Measurements from ENCODE around the gene ANKRD55.

- TF ChIP-seq, protein P1, sequence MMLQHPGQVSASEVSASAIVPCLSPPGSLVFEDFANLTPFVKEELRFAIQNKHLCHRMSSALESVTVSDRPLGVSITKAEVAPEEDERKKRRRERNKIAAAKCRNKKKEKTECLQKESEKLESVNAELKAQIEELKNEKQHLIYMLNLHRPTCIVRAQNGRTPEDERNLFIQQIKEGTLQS (IDR thresholded peaks at IDR 0.05): no peak
- TF ChIP-seq, protein P2, sequence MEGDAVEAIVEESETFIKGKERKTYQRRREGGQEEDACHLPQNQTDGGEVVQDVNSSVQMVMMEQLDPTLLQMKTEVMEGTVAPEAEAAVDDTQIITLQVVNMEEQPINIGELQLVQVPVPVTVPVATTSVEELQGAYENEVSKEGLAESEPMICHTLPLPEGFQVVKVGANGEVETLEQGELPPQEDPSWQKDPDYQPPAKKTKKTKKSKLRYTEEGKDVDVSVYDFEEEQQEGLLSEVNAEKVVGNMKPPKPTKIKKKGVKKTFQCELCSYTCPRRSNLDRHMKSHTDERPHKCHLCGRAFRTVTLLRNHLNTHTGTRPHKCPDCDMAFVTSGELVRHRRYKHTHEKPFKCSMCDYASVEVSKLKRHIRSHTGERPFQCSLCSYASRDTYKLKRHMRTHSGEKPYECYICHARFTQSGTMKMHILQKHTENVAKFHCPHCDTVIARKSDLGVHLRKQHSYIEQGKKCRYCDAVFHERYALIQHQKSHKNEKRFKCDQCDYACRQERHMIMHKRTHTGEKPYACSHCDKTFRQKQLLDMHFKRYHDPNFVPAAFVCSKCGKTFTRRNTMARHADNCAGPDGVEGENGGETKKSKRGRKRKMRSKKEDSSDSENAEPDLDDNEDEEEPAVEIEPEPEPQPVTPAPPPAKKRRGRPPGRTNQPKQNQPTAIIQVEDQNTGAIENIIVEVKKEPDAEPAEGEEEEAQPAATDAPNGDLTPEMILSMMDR (IDR thresholded peaks at IDR 0.05; ENCODE audit: low read depth, low read length, missing input control): no peak
- TF ChIP-seq SP1 (IDR thresholded peaks at IDR 0.05) (no peak), MAX (IDR thresholded peaks at IDR 0.05) (no peak)
These were observed 152.6 kb downstream of the ANKRD55 start for GRCh38 chr5:56080375-56081052.
